PC-9 (cell line): ENCODE measurements around the gene NANOGP8. TPM values are rescaled to one million over a fixed set of nuclear protein-coding genes. Genes with fewer than 3 reads are reported as not detected.

Experiments
- BruUV-seq: library from RNA; stranded (reverse); fragments of 400-500 nt; replicated peaks from 2 replicates; lab custom pipeline; 2021; lab: Mats Ljungman, UMichigan
- CTCF ChIA-PET: fragments of 300-600 bp; sonication (Branson Sonifier 250); formaldehyde crosslinking; loops from one replicate; lab custom pipeline; 2022; ENCODE audit warnings: antibody characterized with exemption; lab: Charles Lee
- POLR2A ChIA-PET: fragments of 300-600 bp; sonication (Branson Sonifier 250); formaldehyde crosslinking; loops from one replicate; lab custom pipeline; 2022; ENCODE audit warnings: antibody characterized with exemption; ENCODE audit not compliant: unreplicated experiment; lab: Charles Lee
- DNase-seq, 2 experiments: peaks; one replicate each; pipeline versions ENCODE4 v3.0.0 to v3.0.0-alpha.2; 2015 to 2022; ENCODE audit warnings: mixed read lengths in 1 of 2
- H2AFZ ChIP-seq: fragments of 200-600 bp; sonication (generic); 2 replicates; pipeline ENCODE4 v1.8.1; 2017; ENCODE audit warnings: antibody characterized with exemption
- H3F3A ChIP-seq: fragments of 200-600 bp; sonication (generic); 2 replicates; pipeline ENCODE4 v1.8.1; 2017; ENCODE audit warnings: antibody characterized with exemption, mild to moderate bottlenecking, low read depth; ENCODE audit not compliant: insufficient read depth
- H3K27ac ChIP-seq: fragments of 200-600 bp; sonication (generic); 2 replicates; pipeline ENCODE4 v1.6.1; 2016; ENCODE audit warnings: mixed run types
- H3K27me3 ChIP-seq: fragments of 200-600 bp; sonication (generic); 2 replicates; pipeline ENCODE4 v1.6.1; 2016; ENCODE audit warnings: low read depth, mixed run types; ENCODE audit not compliant: insufficient read depth
- H3K36me3 ChIP-seq: fragments of 200-600 bp; sonication (generic); 2 replicates; pipeline ENCODE4 v1.6.1; 2016; ENCODE audit warnings: low read depth, mixed run types
- H3K4me1 ChIP-seq: fragments of 200-600 bp; sonication (generic); replicated peaks from 2 replicates; pipeline ENCODE4 v1.6.1; 2016; ENCODE audit warnings: mixed run types; ENCODE audit not compliant: insufficient read depth
- H3K4me2 ChIP-seq: fragments of 200-600 bp; sonication (generic); 2 replicates; pipeline ENCODE4 v1.6.1; 2017; ENCODE audit warnings: mixed run types
- H3K4me3 ChIP-seq: fragments of 200-600 bp; sonication (generic); 2 replicates; pipeline ENCODE4 v1.6.1; 2016; ENCODE audit warnings: mixed run types
- H3K79me2 ChIP-seq: fragments of 200-600 bp; sonication (generic); 2 replicates; pipeline ENCODE4 v1.6.1; 2017; ENCODE audit warnings: low read depth, mixed run types
- H3K9me2 ChIP-seq: fragments of 200-600 bp; sonication (generic); 2 replicates; pipeline ENCODE4 v1.8.1; 2017; ENCODE audit warnings: mild to moderate bottlenecking; ENCODE audit not compliant: insufficient read depth
- H3K9me3 ChIP-seq: fragments of 200-600 bp; sonication (generic); 2 replicates; pipeline ENCODE4 v1.8.1; 2016; ENCODE audit warnings: low read depth; ENCODE audit not compliant: insufficient read depth
- H4K20me1 ChIP-seq: fragments of 200-600 bp; sonication (generic); 2 replicates; pipeline ENCODE4 v1.8.1; 2017; ENCODE audit not compliant: insufficient read depth
- CTCF ChIP-seq: fragments of 200-600 bp; sonication (generic); conservative IDR thresholded peaks from 2 replicates; pipeline ENCODE4 v1.6.1; 2017; ENCODE audit warnings: mixed run types, antibody characterized with exemption, mild to moderate bottlenecking, moderate library complexity
- EZH2 ChIP-seq: fragments of 200-600 bp; sonication (generic); IDR thresholded peaks from 2 replicates; pipeline ENCODE4 v1.8.0; 2017; ENCODE audit warnings: antibody characterized with exemption, low read depth
- intact Hi-C: fragments of 100-400 bp; cut with micrococcal nuclease; formaldehyde crosslinking; loops from one replicate; pipeline ENCODE4 v1.10.0; 2022; ENCODE audit not compliant: unreplicated experiment
- total RNA-seq: library from RNA; stranded (reverse); gene quantifications from 2 replicates; pipeline ENCODE4 v1.2.3, GENCODE V29; 2021

The NANOGP8 gene
- total RNA-seq, 1 experiment from 2014 or later, result not detected

GRCh38 chr15:35067496-35068347 lies 17.4 kb downstream of the NANOGP8 start:
- no peak for DNase-seq
- H3K79me2 ChIP-seq, result no peaks in the 10 kb centered on the region
- H3K9me2 ChIP-seq, result no peaks in the 10 kb centered on the region
- CTCF ChIA-PET, result no interaction called here
- no peak overlapping the region for H3K4me3 ChIP-seq
- H3K27me3 ChIP-seq, result no peaks in the 10 kb centered on the region
- no peak overlapping the region for H3K27ac ChIP-seq
- no peaks in the 10 kb centered on the region for H4K20me1 ChIP-seq
- no peaks in the 10 kb centered on the region for H3K4me1 ChIP-seq
- no TSS peak for BruUV-seq
- no peak overlapping the region for H2AFZ ChIP-seq
- no peaks in the 10 kb centered on the region for H3F3A ChIP-seq
- no peak for TF ChIP-seq CTCF
- TF ChIP-seq EZH2, result no peak
- no peaks in the 10 kb centered on the region for H3K36me3 ChIP-seq
- no peak overlapping the region for H3K4me2 ChIP-seq
- H3K9me3 ChIP-seq, result no peaks in the 10 kb centered on the region
- POLR2A ChIA-PET, result no interaction called here
- intact Hi-C loops, result no loop called here

DNA sequence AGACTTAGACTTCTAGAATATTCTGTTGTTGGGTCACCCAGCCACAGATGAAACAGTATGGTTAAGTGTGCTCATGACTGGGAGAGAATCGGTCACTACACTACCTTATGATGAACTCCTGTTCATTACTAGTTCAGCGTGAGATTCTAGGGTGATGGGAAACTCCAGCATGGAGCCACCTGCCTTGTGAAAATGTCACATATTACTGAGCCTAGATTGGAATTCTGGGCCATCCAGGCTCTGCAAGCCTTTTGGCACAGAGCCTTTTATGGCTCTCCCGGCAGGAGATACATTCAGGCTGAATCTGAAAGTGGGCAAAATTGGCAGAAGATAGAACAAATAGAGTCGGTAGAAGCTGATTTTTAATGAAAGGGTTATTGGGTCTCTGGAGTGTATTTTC lies 19.0 kb downstream of the NANOGP8 start:
- no peaks in the 10 kb centered on the region for H4K20me1 ChIP-seq
- ChIA-PET POLR2A (no interaction called here), CTCF (no interaction called here)
- no TSS peak for BruUV-seq
- no peaks in the 10 kb centered on the region for H3K9me3 ChIP-seq
- H3K36me3 ChIP-seq, result no peaks in the 10 kb centered on the region
- H3K9me2 ChIP-seq, result no peaks in the 10 kb centered on the region
- DNase-seq, result no peak
- no peak overlapping the region for H3K4me2 ChIP-seq
- H3K27me3 ChIP-seq, result no peaks in the 10 kb centered on the region
- H3K4me1 ChIP-seq, result peaks cover 13% of the 10 kb centered on the region; the same call in 1 of the 2 replicates
- TF ChIP-seq CTCF (no peak), EZH2 (no peak)
- intact Hi-C loops, result no loop called here
- H3K79me2 ChIP-seq, result no peaks in the 10 kb centered on the region
- no peak overlapping the region for H3K27ac ChIP-seq
- H3K4me3 ChIP-seq, result no peak overlapping the region
- no peaks in the 10 kb centered on the region for H3F3A ChIP-seq
- no peak overlapping the region for H2AFZ ChIP-seq

DNA sequence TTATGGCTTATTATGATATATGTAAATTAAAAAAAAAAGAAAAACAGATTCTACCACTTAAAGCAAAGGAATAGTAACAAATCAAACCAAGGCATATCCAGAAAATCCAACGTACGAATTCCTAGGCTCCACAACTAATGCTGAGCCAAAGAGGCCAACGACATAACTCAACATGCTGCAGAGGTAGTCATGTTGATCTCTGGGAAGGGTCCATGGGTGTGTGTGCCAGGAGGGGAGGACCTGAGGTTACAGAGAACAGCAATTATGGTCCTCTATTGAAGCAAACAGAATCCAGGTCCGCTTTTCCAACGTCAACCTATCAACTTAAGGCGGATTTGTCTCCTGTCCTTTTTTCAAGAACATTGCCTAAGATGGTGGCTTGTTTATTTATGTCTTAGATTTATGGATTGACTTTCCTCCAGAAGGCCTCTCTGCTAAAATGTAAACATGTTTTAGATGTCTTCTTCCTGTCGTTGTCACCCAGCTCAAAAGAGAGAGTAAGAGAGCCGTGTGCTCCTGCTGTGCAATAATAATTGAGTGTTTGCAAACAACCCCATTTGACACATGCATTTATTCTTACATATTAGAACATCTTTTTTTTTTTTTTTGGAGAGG lies 20.4 kb downstream of the NANOGP8 start:
- Histone ChIP-seq H3F3A (no peaks in the 10 kb centered on the region), H3K27ac (no peak overlapping the region), H4K20me1 (no peaks in the 10 kb centered on the region), H3K79me2 (no peaks in the 10 kb centered on the region), H3K27me3 (no peaks in the 10 kb centered on the region), H3K9me3 (no peaks in the 10 kb centered on the region), H3K4me2 (no peak overlapping the region), H2AFZ (no peak overlapping the region), H3K9me2 (no peaks in the 10 kb centered on the region), H3K4me1 (peaks cover 16% of the 10 kb centered on the region; the same call in 1 of the 2 replicates), H3K36me3 (no peaks in the 10 kb centered on the region), H3K4me3 (no peak overlapping the region)
- intact Hi-C loops, result loop anchor here (5.0 kb wide), 1 partner anchor 77 kb away; the partner anchor contains the start of gene ZNF770
- no peak for DNase-seq
- no peak for TF ChIP-seq EZH2
- no peak for TF ChIP-seq CTCF
- CTCF ChIA-PET, result no interaction called here
- POLR2A ChIA-PET, result no interaction called here
- BruUV-seq, result no TSS peak
